Large intestine (tissue), 3 donors: ENCODE results near the gene LRRC74B. TPM values are rescaled to one million over a fixed set of nuclear protein-coding genes. Genes with fewer than 3 reads are reported as not detected.

Experiments used
- DNase-seq, 2 donors: peaks; one replicate each; pipeline versions ENCODE4 v3.0.0 to v3.0.0-alpha.2; 2013
- H3K27ac ChIP-seq: one replicate; pipeline ENCODE4 v1.5.1; 2013; ENCODE audit warnings: low read length
- H3K27me3 ChIP-seq: 2 replicates; pipeline ENCODE4 v1.6.1; 2013; ENCODE audit warnings: low read length; ENCODE audit not compliant: control insufficient read depth, insufficient read depth
- H3K36me3 ChIP-seq: 2 replicates; pipeline ENCODE4 v1.6.1; 2013; ENCODE audit warnings: low read length; ENCODE audit not compliant: control insufficient read depth, insufficient read depth
- H3K4me1 ChIP-seq: one replicate; pipeline ENCODE4 v1.6.1; 2013; ENCODE audit warnings: low read length; ENCODE audit not compliant: control insufficient read depth, insufficient read depth
- H3K4me3 ChIP-seq: one replicate; pipeline ENCODE4 v1.5.1; 2013; ENCODE audit warnings: low read length
- H3K9me3 ChIP-seq: one replicate; pipeline ENCODE4 v1.6.1; 2013; ENCODE audit warnings: mild to moderate bottlenecking, low read depth, low read length, moderate library complexity; ENCODE audit not compliant: control insufficient read depth
- WGBS: methylation state at CpG from one replicate; pipeline ENCODE4 v1.1.5; 2013; ENCODE audit warnings: low lambda C conversion rate; ENCODE audit not compliant: insufficient coverage; 5-methylcytosine and 5-hydroxymethylcytosine counted together
- polyA plus RNA-seq: library from polyadenylated mRNA; unstranded; fragments of 120-200 nt; gene quantifications from one replicate; pipeline ENCODE4 v1.2.1, GENCODE V29; 2013

The LRRC74B gene
- polyA plus RNA-seq, 1 donor = 0.22 TPM

GRCh38 chr22:21028277-21029251, 17.2 kb upstream of the LRRC74B start:
- Histone ChIP-seq H3K27ac (no peak overlapping the region), H3K36me3 (no peaks in the 10 kb centered on the region), H3K4me1 (peaks cover 21% of the 10 kb centered on the region), H3K9me3 (no peaks in the 10 kb centered on the region), H3K27me3 (peaks cover 5% of the 10 kb centered on the region), H3K4me3 (no peak overlapping the region)
- WGBS = no CpG with 5 or more reads among the region's 13 CpGs
- DNase-seq = no peak

DNA sequence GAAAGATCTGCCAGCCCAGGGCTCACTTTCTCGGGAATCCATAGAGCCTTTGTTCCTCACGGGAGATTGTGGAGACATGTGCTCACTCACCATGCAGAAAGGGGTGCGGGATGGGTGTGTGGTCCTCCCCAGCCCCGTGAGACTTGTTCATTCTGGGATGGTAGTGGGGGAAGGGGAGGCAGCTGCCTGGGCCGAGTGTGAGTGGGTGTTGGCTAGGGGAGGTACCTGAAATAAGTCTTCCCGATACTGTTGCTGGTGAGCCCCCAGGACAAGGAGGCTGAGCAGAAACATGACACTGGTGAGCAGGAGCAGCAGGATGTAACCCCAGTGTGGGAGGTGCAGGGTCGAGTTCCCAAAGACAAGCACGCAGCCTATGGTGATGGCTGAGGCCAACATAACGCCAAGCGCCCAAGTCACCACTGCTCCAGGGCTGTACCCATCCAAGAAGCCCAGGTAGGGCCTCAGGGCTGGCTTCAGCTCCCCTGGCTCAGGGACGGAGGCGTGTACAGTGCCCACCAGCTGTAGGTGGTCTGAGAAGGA, 16.2 kb upstream of the LRRC74B start:
- H3K27ac ChIP-seq = no peak overlapping the region
- H3K9me3 ChIP-seq = no peaks in the 10 kb centered on the region
- no peaks in the 10 kb centered on the region for H3K36me3 ChIP-seq
- H3K4me3 ChIP-seq = no peak overlapping the region
- H3K27me3 ChIP-seq = peaks cover 5% of the 10 kb centered on the region
- H3K4me1 ChIP-seq = peaks cover 21% of the 10 kb centered on the region
- no peak for DNase-seq
- no CpG with 5 or more reads among the region's 12 CpGs for WGBS

DNA sequence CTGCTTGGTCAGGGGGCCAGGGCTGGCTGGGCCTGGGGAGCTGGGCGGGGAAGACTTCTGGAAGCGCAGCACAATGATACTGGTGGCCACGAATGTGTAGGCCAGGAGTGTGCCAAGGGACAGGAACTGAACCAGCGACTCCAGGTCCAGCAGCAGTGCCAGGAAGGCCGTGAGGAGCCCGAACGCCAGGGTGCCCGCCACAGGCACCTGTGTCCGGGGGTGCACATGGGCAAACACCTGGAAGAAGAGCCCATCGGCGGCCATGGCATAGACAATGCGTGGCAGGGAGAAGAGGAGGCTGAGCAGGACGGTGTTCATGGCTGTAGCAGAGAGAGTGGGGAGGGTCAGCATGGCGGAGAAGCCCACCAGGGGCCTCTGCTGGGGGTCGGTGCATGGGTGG, 15.7 kb upstream of the LRRC74B start:
- Histone ChIP-seq H3K4me1 (peaks cover 21% of the 10 kb centered on the region), H3K4me3 (no peak overlapping the region), H3K27me3 (peaks cover 5% of the 10 kb centered on the region), H3K36me3 (no peaks in the 10 kb centered on the region), H3K27ac (no peak overlapping the region), H3K9me3 (no peaks in the 10 kb centered on the region)
- WGBS = no CpG with 5 or more reads among the region's 15 CpGs
- DNase-seq = no peak

DNA sequence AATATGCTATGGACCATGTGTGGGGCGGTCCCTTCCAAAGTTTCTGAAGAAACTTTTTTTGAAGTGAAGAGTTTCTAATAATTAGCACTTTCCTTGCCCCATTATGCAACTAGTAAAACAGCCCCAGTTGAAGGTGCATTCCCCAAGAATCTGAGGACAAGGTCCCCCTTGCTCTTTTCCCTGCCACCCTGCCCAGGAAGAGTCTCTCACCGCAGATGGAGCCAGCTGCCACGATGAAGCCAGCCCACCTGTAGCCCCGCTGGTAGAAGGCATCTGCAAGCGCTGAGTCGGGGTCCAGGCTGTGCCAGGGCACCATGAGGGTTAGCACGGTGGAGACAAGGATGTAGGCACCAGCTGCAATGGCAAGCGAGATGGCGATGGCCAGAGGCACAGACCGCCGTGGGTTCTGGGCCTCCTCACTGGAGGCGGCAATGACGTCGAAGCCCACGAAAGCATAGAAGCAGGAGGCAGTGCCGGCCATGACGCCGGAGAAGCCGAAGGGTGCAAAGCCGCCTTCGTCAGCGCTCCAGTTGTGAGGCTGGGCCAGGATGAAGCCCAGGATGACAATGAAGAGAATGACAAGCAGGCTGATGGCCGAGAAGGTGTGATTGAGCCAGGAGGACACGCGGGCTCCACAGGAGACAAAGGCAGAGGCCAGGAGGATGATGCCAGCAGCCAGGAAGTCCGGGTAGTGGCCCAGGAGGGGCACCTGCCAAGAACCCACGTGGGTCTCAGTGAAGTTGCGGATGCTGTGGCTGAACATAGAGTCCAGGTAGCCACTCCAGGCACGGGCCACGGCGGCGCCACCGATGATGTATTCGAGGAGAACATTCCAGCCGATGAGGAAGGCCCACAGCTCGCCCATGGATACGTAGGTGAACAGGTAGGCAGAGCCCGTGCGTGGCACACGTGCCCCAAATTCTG, 14.9 kb upstream of the LRRC74B start:
- Histone ChIP-seq H3K4me3 (peak overlapping the region; percentile 67), H3K27me3 (peaks cover 5% of the 10 kb centered on the region), H3K27ac (no peak overlapping the region), H3K9me3 (no peaks in the 10 kb centered on the region), H3K36me3 (no peaks in the 10 kb centered on the region), H3K4me1 (peaks cover 21% of the 10 kb centered on the region)
- DNase-seq = no peak
- 100% methylated on average over 1 of the region's 40 CpGs for WGBS

DNA sequence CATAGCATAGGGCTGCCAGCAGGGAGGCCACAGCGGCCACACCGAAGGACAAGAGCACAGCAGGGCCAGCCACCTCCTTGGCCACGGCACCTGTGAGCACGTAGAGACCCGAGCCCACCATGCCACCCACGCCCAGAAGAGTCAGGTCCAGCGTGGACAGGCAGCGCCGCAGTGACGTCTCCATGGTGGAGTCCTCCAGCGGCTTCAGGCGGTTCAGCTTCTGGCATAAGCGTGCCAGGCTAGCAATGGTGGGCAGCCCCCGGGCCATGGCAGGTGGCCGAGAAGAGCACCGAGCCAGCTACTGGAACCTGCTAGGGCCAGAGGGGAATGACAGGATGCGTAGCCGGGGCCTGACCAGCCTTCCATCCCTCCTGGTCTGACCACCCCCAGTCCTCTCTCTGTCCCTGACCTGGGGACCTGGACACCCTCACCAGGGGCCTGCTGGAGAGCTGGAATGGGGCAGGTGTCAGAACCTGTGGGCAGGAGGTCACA, 14.2 kb upstream of the LRRC74B start:
- Histone ChIP-seq H3K4me1 (peaks cover 21% of the 10 kb centered on the region), H3K27me3 (peaks cover 5% of the 10 kb centered on the region), H3K9me3 (no peaks in the 10 kb centered on the region), H3K4me3 (peak overlapping the region; percentile 67), H3K36me3 (no peaks in the 10 kb centered on the region), H3K27ac (peak overlapping the region; percentile 59)
- WGBS = no CpG with 5 or more reads among the region's 18 CpGs
- no peak for DNase-seq

GRCh38 chr22:21032037-21032867, 13.5 kb upstream of the LRRC74B start, which contains the start of gene SLC7A4:
SLC7A4 (minus strand) TSS chr22:21032561; CDS start chr22:21031812, 749 bp downstream.
- no peaks in the 10 kb centered on the region for H3K36me3 ChIP-seq
- H3K27me3 ChIP-seq = peaks cover 5% of the 10 kb centered on the region
- DNase-seq = peak in 1 of 2 donors; percentile 69
- H3K27ac ChIP-seq = peak within 1 kb of the TSS; percentile 59
- peak within 1 kb of the TSS; percentile 67 for H3K4me3 ChIP-seq
- WGBS = no CpG with 5 or more reads among the region's 59 CpGs
- peaks cover 23% of the 10 kb centered on the region for H3K4me1 ChIP-seq
- no peaks in the 10 kb centered on the region for H3K9me3 ChIP-seq

DNA sequence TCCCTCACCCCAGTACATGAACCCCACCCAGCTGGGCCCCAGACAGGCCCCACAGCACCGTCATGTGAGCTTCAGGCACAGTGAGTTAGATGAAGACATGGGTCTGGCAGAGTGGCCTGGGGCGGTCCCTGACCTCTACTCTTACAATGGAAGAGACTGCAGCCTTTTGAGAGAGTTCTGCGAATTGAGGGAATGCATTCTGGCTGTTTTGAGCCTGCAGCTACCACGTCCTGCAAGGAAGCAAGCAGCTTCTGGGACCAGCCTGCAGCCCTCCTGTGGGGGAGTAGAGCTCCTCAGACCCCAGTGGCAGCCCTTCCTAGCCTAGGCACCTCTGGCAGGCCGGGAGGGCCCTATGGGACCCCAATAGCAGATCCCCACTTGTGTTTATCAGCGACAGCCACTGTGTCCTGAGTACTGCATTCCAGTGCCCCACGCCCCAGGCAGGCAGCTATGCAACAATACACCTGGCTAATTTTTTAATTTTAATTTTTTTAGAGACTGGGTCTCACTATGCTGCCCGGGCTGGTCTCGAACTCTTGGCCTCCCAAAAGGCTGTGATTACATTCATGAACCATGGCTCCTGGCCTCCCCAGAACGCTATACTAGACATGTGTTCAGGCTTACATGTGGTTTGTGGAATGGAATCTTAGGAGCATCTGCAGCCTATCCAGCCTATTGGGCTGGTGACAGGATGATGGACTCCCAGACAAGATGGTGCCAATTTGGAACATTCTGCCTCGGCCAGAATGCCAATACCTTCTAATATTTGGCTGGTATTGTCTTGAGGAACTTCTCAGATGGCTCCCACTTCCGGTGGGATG, 12.7 kb upstream of the LRRC74B start:
- Histone ChIP-seq H3K27me3 (peaks cover 5% of the 10 kb centered on the region), H3K27ac (peak overlapping the region; percentile 38)
- 100% methylated on average over 1 of the region's 12 CpGs for WGBS

GRCh38 chr22:21033895-21034294, 11.9 kb upstream of the LRRC74B start:
- H3K27ac ChIP-seq = no peak overlapping the region
- peaks cover 5% of the 10 kb centered on the region for H3K27me3 ChIP-seq
- H3K36me3 ChIP-seq = no peaks in the 10 kb centered on the region
- DNase-seq = no peak
- H3K4me3 ChIP-seq = no peak overlapping the region
- no CpG with 5 or more reads among the region's 3 CpGs for WGBS
- no peaks in the 10 kb centered on the region for H3K9me3 ChIP-seq
- peaks cover 35% of the 10 kb centered on the region for H3K4me1 ChIP-seq

More for the DNA sequence above, 12.7 kb upstream of the LRRC74B start:
- peak in 1 of 2 donors; percentile 89 for DNase-seq
- Histone ChIP-seq H3K4me1 (peaks cover 29% of the 10 kb centered on the region), H3K36me3 (no peaks in the 10 kb centered on the region), H3K9me3 (no peaks in the 10 kb centered on the region), H3K4me3 (peak overlapping the region; percentile 67)

- no peaks in the 10 kb centered on the region for H3K9me3 ChIP-seq
- WGBS = 66% methylated on average over 2 of the region's 3 CpGs
- no peaks in the 10 kb centered on the region for H3K36me3 ChIP-seq
- H3K27ac ChIP-seq = no peak overlapping the region
- no peak overlapping the region for H3K4me3 ChIP-seq
- H3K4me1 ChIP-seq = peaks cover 35% of the 10 kb centered on the region
- no peak for DNase-seq
- peaks cover 5% of the 10 kb centered on the region for H3K27me3 ChIP-seq
These were observed 10.8 kb upstream of the LRRC74B start for GRCh38 chr22:21034989-21035388.
